Activated CD4-positive, alpha-beta T cell treated with anti-CD3 and anti-CD28 coated beads, Interleukin-2, amount 50 U/mL, for 4 hours (primary cell): Measurements from ENCODE around the gene TBL2.
A peak's percentile ranks its signal among the peaks of the same experiment; 100 is the strongest.
"Not testable (repeated sequence)": the region's sequence is repeated elsewhere in the genome, so short reads cannot be mapped to it uniquely, and the experiment has no call there.

Source experiments
- DNase-seq, 2 experiments: peaks; one replicate each; pipeline ENCODE4 v3.0.0-alpha.2; 2020

Gene TBL2

GRCh38 chr7:73567846-73568685 is 10.3 kb downstream of the TBL2 start:
- no peak for DNase-seq

- no peak for DNase-seq
Observed at GRCh38 chr7:73567140-73567539, 11.2 kb downstream of the TBL2 start.

GRCh38 chr7:73566431-73566830 is 11.9 kb downstream of the TBL2 start:
- DNase-seq = not testable (repeated sequence)

GRCh38 chr7:73565675-73566340 is 12.6 kb downstream of the TBL2 start:
- DNase-seq = no peak

- no peak for DNase-seq
Observed at GRCh38 chr7:73560109-73560835, 18.1 kb downstream of the TBL2 start.

GRCh38 chr7:73557397-73558257 is 20.8 kb downstream of the TBL2 start, which contains the start of gene BCL7B:
Gene BCL7B (minus strand): TSS chr7:73557690. CDS start chr7:73557578, 112 bp downstream.
- DNase-seq = peak; percentile 56 to 61

- peak; percentile 77 to 81 for DNase-seq
Observed at GRCh38 chr7:73557108-73557396, 21.3 kb downstream of the TBL2 start.

GRCh38 chr7:73556208-73557107 is 21.9 kb downstream of the TBL2 start:
- no peak for DNase-seq

- no peak for DNase-seq
Observed at GRCh38 chr7:73555411-73555982, 22.9 kb downstream of the TBL2 start.

- DNase-seq = not testable (repeated sequence)
Observed at GRCh38 chr7:73550093-73550492, 28.3 kb downstream of the TBL2 start.

GRCh38 chr7:73549176-73549575 is 29.2 kb downstream of the TBL2 start:
- DNase-seq = no peak

- no peak for DNase-seq
Observed at GRCh38 chr7:73547841-73548240, 30.5 kb downstream of the TBL2 start.

- no peak for DNase-seq
Observed at GRCh38 chr7:73544678-73545077, 33.7 kb downstream of the TBL2 start.

GRCh38 chr7:73541722-73542121 is 36.7 kb downstream of the TBL2 start:
- no peak for DNase-seq

- no peak for DNase-seq
Observed at GRCh38 chr7:73539709-73540108, 38.7 kb downstream of the TBL2 start.

- DNase-seq = not testable (repeated sequence)
Observed at GRCh38 chr7:73538510-73538909, 39.9 kb downstream of the TBL2 start.

GRCh38 chr7:73537051-73537450 is 41.3 kb downstream of the TBL2 start:
- DNase-seq = no peak

- DNase-seq = no peak
Observed at GRCh38 chr7:73536479-73536878, 41.9 kb downstream of the TBL2 start.

GRCh38 chr7:73535918-73536317 is 42.5 kb downstream of the TBL2 start:
- DNase-seq = not testable (repeated sequence)

- no peak for DNase-seq
Observed at GRCh38 chr7:73533742-73534141, 44.6 kb downstream of the TBL2 start.

GRCh38 chr7:73532224-73532623 is 46.2 kb downstream of the TBL2 start:
- DNase-seq = no peak
